ENCODE measurements around the gene FDX2.
"Not testable (repeated sequence)": the region's sequence is repeated elsewhere in the genome, so short reads cannot be mapped to it uniquely, and the experiment has no call there.

FDX2 gene

DNA sequence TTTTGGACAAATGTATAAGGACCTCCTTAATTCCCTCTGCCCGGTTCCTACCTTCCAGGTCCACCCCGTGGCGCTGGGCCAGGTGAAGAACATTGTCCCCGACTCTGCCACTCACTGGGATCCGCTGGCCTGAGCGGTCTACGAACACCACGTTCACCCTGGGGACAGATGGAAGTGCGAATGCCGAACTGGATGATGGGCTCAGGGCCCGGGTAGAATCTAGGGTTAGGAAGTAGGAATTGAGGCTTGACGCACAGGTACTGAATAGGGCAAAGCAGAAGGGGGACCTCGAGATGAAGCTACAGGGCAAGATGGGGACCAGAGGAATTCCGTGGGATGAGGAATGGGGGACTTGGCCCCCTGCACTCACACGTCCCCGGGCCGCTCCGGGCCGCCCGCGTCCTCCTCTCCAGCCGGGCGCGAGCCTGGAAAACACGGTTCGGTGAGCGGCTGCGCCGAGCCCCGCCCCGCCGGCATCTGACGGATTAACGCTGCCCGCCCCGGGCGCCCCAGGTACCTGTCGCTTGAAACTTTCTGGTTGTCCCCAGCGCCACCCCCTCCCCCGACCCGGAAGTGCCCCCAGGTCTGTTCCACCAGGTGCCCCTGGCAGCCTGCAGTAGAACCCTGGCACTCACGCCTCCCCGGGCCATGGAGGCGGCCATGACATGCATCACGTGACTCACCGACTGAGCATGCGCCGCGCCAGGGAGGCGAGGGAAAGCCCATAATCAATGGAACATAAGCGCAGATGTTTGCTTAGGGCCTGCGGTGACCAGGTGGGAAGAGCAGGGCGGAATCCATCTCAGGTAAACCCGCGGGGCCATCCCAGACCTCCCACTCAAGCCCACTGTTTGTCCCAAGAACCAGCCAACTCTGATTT, at the start of gene FDX2:
Gene FDX2, minus strand, starts transcription at position 681 of the 880 bp plus-strand sequence. Its CDS starts 19 bp downstream, at position 662.
- peak; percentile 94 for DNase-seq

DNA sequence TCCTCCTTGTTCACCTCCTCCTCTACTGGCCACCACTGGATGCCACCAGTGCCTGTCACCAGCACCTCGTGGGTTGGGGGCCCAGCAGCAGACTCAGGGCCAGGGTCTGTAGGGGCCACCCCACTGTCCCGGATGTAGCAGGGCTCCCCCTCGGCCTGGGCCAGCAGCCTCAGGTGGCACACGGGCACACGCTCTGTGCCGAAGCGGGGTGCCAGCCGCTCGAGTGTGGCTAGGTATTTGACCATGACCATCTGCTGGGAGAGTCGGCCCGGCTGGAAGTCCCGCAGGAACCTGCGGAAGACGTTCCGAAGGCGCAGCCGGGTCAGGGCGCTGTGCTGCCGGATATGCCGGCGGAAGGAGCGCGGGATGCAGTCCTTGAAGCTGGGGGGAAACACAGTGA, 49.7 kb upstream of the FDX2 start:
- no peak for DNase-seq

GRCh38 chr19:10364644-10365043, 48.8 kb upstream of the FDX2 start:
- DNase-seq = no peak

DNA sequence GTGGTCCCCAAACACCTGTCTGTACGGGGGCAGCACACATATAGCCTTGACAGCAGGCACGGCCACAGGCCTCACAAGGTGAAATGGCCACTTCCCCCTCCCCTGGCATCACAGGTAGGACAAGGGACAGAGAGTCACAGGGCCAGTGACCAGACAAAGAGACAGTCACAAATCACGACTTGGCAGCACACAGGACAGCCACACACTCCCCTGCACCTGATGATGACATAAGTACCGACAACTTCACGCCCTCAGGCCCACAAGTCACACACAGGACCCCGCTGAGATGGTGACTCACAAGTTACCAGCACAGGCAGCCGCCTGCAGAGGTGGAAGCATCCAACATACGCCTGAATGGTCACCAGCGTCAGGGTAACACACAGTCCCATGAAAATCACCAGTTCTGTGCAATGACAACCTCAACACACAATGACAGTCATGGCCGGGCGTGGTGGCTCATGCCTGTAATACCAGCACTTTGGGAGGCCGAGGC, 48.0 kb upstream of the FDX2 start:
- DNase-seq = no peak

DNA sequence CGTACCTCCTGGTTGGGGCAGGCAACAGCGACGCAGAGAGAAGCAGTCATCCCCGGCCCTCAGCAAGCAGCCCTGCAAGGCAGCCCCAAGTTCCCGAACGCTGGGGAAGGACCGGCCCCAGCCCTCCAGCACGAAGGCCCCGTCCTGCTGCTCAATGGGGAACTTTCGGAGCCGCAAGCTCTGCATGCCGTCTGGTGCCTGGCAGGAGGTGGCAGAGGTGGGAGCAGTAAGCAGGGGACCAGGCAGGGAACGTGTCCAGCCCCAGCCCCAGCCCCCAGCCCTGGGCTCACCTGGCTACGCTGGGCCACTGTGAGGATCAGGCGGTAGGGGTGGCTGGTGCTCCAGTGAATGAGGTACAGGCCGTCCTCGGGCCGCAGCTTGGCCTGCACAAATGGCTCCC, 46.4 kb upstream of the FDX2 start:
- no peak for DNase-seq

DNA sequence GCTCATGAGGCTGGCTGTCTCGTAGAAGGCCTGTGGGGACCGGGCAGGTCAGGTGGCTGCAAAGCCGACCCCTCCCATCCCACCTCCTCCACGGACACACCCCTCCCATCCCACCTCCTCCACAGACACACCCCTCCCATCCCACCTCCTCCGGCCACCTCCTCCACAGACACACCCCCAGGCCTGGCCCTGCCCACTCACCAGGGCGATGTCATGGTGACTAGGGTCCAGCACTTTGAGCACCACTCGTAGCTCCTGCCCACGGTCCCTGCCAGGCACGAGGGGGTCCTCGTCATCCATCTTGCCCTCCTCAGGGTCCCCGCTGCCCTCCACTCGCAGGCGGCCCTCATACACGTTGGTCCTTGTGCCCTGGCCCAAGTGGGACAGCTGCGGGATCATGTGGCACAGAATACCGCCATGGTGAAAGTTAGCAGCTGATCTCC, 45.8 kb upstream of the FDX2 start:
- DNase-seq = no peak

GRCh38 chr19:10356431-10356830, 40.6 kb upstream of the FDX2 start:
- no peak for DNase-seq

- DNase-seq = peak; percentile 69
Observed at GRCh38 chr19:10353793-10354391, 38.1 kb upstream of the FDX2 start.

GRCh38 chr19:10352764-10353671, 37.2 kb upstream of the FDX2 start:
- DNase-seq = no peak

DNA sequence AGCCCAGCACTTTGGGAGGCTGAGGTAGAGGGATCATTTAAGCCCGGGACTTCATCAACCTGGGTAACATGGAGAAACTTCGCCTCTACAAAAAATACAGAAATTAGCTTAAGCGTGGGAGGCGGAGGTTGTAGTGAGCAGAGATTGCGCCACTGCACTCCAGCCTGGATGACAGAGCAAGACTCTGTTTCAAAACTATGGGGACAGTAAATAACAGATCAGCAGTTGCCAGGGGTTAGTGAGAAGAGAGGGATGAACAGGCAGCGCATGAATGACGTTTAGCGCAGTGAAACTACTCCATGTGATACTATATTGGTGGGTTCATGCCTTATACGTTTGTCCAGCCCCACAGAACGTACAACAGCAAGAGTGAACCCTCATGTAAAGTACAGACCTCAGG, 30.7 kb upstream of the FDX2 start:
- no peak for DNase-seq

DNA sequence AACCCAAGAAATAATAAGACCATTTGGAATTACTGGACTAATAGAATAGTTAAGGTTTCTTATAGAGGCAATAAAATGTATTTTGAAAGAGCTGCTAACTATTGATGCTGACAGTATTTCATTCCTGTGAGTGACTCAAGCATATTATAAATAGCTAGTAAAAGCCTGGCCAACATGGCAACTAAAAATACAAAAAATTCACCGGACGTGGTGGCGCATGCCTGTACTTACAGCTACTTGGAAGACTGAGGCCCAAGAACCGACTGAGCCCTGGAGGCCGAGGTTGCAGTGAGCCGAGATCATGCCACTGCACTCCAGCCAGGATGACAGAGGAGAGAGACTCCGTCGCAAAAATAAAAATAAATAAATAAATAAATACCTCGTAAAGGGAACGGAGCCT, 29.0 kb upstream of the FDX2 start:
- DNase-seq = no peak

DNA sequence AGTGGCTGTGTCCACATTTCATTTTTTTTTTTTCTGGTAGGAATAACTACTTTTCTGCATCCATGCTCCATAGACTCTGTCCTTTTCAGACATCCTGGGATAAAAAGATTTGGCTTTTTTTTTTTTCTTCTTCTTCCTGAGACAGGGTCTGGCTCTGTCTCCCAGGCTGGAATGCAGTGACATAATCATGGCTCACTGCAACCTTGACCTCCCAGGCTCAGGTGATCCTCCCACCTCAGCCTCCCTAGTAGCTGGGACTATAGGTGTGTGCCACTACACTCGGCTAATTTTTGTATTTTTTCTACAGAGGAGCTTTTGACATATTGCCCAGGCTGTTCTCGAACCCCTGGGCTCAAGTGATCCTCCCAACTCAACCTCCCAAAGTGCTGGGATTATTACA, 27.7 kb upstream of the FDX2 start:
- no peak for DNase-seq

DNA sequence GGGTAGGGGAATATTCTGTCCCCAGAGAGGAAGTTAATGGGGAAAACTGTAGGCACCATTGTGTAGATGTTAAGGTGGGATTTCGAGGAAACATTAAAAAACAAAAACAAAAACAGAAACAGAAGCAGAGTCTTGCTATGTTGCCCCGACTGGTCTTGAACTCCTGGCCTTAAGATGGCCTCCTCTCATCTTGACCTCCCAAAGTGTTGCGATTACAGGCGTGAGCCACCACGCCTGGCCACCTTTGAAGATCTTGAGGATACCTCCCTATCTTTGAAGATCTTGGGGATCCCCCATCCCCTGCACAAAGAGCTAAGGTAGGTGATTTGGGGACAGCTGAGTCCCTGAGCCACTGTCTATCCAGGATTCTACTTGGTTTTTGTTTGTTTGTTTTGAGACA, 24.2 kb upstream of the FDX2 start:
- DNase-seq = no peak

GRCh38 chr19:10339380-10339960, 23.7 kb upstream of the FDX2 start, which contains the start of gene ICAM3:
Gene ICAM3, minus strand, starts transcription at chr19:10339624. Its CDS starts 10 bp downstream, at chr19:10339614.
- DNase-seq = peak; percentile 77

GRCh38 chr19:10338940-10339339, 23.1 kb upstream of the FDX2 start:
- no peak for DNase-seq

DNA sequence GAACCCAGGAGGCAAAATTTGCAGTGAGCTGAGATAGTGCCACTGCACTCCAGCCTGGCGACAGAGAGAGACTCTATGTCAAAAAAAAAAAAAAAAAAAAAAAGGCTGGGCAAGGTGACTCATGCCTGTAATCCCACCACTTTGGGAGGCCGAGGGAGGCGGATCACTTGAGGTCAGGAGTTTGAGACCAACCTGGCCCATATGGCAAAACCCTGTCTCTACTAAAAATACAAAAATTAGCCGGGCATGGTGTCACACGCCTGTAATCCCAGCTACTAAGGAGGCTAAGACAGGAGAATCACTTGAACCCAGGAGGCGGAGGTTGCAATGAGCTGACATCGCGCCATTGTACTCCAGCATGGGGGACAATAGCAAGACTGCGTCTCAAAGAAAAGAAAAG, 20.9 kb upstream of the FDX2 start:
- DNase-seq = not testable (repeated sequence)

- DNase-seq = no peak
Observed at GRCh38 chr19:10335352-10335985, 19.7 kb upstream of the FDX2 start.

GRCh38 chr19:10334588-10335351, 19.0 kb upstream of the FDX2 start:
- peak; percentile 61 for DNase-seq

- DNase-seq = no peak
Observed at GRCh38 chr19:10333758-10334587, 18.2 kb upstream of the FDX2 start.
